ENCODE measurements around the gene BTBD18. TPM values are rescaled to one million over a fixed set of nuclear protein-coding genes. Genes with fewer than 3 reads are reported as not detected.

Gene BTBD18
- total RNA-seq, 6 experiments from 2014 or later, result not detected

DNA sequence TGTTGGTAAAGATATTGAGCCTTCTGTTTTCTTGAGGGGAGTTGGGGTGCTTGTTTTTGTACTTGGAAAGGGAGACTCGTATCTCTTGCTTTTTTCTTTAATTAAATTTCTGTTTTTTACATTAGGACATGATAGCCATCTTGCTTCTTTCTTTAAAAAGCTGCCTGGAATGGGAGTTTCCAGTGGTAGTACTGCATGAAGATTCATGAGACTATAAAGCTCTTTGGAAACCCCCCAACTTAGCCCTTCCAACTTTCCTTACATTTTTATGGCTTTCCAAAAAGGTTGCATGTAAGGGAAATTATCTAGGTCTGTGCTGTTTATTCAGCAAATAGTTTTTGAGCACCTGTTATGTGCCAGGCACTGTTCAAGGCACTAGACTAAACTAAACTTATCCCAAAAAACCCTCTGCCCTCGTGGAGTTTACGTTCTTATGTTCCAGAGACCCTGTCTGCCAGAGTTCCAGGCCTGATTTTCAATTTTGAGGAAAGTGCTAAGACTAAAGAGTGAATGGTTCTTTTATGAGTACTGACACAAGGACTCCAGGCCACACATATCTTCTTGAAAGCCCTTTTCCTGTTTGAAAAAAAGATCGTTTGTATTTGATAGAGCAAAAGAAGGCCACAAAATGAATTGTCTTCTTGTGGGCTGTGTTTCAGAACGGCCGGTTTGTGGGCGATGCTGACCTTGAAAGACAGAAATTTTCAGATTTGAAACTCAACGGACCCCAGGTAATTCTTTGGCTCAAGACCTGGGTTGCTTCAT lies 41.9 kb upstream of the BTBD18 start:
- TF ChIP-seq, protein P1, sequence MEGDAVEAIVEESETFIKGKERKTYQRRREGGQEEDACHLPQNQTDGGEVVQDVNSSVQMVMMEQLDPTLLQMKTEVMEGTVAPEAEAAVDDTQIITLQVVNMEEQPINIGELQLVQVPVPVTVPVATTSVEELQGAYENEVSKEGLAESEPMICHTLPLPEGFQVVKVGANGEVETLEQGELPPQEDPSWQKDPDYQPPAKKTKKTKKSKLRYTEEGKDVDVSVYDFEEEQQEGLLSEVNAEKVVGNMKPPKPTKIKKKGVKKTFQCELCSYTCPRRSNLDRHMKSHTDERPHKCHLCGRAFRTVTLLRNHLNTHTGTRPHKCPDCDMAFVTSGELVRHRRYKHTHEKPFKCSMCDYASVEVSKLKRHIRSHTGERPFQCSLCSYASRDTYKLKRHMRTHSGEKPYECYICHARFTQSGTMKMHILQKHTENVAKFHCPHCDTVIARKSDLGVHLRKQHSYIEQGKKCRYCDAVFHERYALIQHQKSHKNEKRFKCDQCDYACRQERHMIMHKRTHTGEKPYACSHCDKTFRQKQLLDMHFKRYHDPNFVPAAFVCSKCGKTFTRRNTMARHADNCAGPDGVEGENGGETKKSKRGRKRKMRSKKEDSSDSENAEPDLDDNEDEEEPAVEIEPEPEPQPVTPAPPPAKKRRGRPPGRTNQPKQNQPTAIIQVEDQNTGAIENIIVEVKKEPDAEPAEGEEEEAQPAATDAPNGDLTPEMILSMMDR (IDR thresholded peaks at IDR 0.05), result no peak
- Mint-ChIP-seq H3K27ac (peak overlapping the region; percentile 54), H3K27me3 (ENCODE audit: insufficient read depth) (no peaks in the 10 kb centered on the region; the same call in none of the 2 replicates), H3K36me3 (ENCODE audit: low read depth) (peaks cover 38% of the 10 kb centered on the region), H3K9me3 (no peaks in the 10 kb centered on the region), H3K4me3 (no peak overlapping the region), H3K4me1 (ENCODE audit: low read depth) (peaks cover 31% of the 10 kb centered on the region)
- no peak for DNase-seq

DNA sequence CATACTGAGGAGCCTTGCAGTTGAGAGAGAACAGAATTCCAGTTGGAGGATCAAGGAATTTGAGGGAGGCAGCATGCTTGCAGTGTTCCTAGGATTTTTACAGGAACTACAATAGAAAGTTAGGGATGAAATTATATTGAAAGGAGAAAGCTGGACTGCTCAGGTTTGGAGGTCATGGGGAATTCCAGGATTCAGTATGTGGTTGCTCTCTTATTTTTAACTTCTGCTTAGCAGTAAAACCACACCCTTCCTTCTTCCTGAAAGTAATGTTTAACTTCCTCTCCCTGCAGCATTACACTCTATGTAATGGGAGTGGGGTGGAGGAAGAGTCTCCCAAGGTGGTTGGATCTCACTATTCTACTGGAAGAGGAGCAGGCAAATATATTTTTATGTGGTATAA lies 41.3 kb upstream of the BTBD18 start:
- H3K36me3 Mint-ChIP-seq (ENCODE audit: low read depth), result peaks cover 39% of the 10 kb centered on the region
- TF ChIP-seq, protein P1 (IDR thresholded peaks at IDR 0.05), result no peak

DNA sequence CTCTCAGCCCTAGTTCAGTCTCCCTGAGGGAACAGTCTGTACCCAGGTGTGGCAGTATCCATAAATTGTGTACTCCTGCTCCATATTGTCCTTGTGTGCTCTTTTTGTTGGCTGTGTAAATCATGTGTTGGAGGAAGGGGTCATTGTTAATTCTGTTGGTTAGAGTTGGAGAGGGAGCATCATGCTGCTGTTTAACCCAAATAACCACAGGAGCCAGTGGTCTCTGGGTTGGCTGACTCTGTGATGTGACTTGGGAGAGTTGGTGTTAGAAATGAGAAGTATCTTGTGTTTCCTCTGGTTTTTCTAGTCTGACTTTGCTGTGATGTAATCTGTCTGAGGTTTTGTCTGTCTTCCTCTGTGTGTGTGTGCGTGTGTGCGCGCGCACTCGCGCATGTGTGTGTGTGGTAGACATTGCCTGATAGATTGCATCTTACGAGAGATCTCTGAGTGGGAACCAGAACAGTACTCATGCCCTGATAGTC lies 40.5 kb upstream of the BTBD18 start:
- TF ChIP-seq, protein P1 (IDR thresholded peaks at IDR 0.05), result no peak
- Mint-ChIP-seq H3K27ac (peak overlapping the region; percentile 56; the same call in 1 of the 2 replicates), H3K9me3 (no peaks in the 10 kb centered on the region), H3K4me3 (0 out of 2 replicates have a peak overlapping the region, but pooled peaks have one; percentile 2), H3K4me1 (ENCODE audit: low read depth) (peaks cover 37% of the 10 kb centered on the region), H3K36me3 (ENCODE audit: low read depth) (peaks cover 41% of the 10 kb centered on the region), H3K27me3 (ENCODE audit: insufficient read depth) (no peaks in the 10 kb centered on the region; the same call in 1 of the 2 replicates)
- DNase-seq, result no peak

More for the DNA sequence above, 41.3 kb upstream of the BTBD18 start:
- Mint-ChIP-seq H3K4me1 (ENCODE audit: low read depth) (peaks cover 31% of the 10 kb centered on the region), H3K9me3 (no peaks in the 10 kb centered on the region), H3K27ac (peak overlapping the region; percentile 54), H3K27me3 (ENCODE audit: insufficient read depth) (no peaks in the 10 kb centered on the region; the same call in none of the 2 replicates), H3K4me3 (no peak overlapping the region; the same call in 1 of the 2 replicates)
- no peak for DNase-seq

DNA sequence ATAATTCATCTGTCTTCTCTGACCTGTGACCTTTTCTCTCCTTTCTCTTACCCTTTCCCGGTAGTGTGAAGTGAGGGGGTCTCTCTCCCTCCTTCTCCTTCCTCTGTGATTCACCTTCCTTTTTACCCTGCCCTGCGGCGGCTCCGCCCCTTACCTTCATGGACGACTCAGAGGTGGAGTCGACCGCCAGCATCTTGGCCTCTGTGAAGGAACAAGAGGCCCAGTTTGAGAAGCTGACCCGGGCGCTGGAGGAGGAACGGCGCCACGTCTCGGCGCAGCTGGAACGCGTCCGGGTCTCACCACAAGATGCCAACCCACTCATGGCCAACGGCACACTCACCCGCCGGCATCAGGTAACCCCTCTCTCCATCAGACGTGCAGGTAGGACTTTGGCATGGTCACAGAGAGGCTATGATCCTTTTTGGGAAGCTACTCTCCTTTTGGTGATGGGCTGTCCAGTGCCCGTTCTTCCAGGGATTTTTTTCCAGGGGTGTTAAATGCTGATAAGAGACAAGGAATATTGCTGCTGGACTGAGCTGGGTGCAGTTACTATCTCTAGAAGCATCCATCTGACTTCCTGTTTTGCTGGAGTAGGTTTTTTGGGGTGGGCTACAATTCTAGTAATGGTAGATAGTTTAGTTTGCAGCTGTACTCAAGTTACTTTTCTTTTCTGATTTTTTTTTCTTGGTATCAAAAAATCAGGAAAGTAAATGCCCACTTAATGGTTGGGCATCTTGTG lies 39.9 kb upstream of the BTBD18 start:
- Mint-ChIP-seq H3K27me3 (ENCODE audit: insufficient read depth) (no peaks in the 10 kb centered on the region; the same call in 1 of the 2 replicates), H3K4me3 (no peak overlapping the region), H3K4me1 (ENCODE audit: low read depth) (peaks cover 43% of the 10 kb centered on the region), H3K9me3 (no peaks in the 10 kb centered on the region), H3K27ac (0 out of 2 replicates have a peak overlapping the region, but pooled peaks have one; percentile 56), H3K36me3 (ENCODE audit: low read depth) (peaks cover 38% of the 10 kb centered on the region)
- TF ChIP-seq, protein P1 (IDR thresholded peaks at IDR 0.05), result no peak
- DNase-seq, result no peak

DNA sequence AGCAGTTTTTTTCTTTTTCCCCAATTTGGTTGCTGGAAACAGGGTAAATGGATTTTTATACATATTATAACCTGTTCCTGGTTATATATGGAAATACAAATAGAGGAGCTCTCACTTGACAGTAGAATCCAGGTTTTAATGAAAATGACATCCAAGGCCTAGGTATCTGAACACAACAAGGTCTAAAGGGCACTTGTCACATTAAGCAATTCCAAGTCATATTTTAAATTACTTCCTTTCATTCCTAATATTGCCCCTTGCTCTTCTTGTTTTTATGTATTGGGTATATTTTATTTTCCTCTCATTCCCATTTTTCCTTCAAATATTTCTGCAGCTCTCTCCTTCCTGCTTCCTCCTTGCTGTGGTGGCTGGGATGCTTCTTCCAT lies 37.1 kb upstream of the BTBD18 start:
- H3K9me3 Mint-ChIP-seq, result no peaks in the 10 kb centered on the region
- no peaks in the 10 kb centered on the region; the same call in 1 of the 2 replicates for H3K27me3 Mint-ChIP-seq (ENCODE audit: insufficient read depth)
- peaks cover 27% of the 10 kb centered on the region; the same call in 1 of the 2 replicates for H3K36me3 Mint-ChIP-seq (ENCODE audit: low read depth)
- H3K27ac Mint-ChIP-seq, result no peak overlapping the region
- no peak for DNase-seq
- peaks cover 50% of the 10 kb centered on the region for H3K4me1 Mint-ChIP-seq (ENCODE audit: low read depth)
- H3K4me3 Mint-ChIP-seq, result no peak overlapping the region
- TF ChIP-seq, protein P1 (IDR thresholded peaks at IDR 0.05), result no peak

Measured in HFFc6 (cell line).